Hepatocyte (in vitro differentiated cells): ENCODE results near the gene CKAP5.

Experiments used
- EZH2 ChIP-seq: fragments of 200-600 bp; sonication (generic); IDR thresholded peaks from 2 replicates; pipeline ENCODE4 v1.6.1; 2016; ENCODE audit warnings: antibody characterized with exemption, mild to moderate bottlenecking, borderline replicate concordance
- TF ChIP-seq, protein P1 (sequence below): fragments of 200-600 bp; sonication (generic); IDR thresholded peaks from 2 replicates; pipeline ENCODE4 v1.5.1; 2016; ENCODE audit warnings: antibody characterized with exemption, mild to moderate bottlenecking; ENCODE audit not compliant: poor library complexity

DNA sequence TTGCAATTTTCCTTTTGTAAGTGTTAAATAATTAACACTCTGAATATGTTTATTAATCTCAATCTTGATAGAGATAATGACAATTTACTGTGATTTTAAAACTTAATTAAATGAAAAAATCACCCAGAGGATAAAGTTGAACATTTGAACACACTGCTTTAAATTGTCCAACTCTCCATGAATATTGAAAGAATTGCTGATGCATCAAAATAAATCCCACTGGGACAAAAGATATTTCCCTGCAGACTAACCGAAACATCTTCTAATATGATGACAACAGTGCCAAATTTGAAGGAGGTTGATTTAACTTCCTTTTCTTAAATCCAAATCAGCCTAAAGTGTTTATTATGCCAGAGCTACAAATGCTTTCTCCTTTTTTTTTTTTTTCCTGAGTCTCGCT lies 79.4 kb downstream of the CKAP5 start:
- TF ChIP-seq, protein P1, sequence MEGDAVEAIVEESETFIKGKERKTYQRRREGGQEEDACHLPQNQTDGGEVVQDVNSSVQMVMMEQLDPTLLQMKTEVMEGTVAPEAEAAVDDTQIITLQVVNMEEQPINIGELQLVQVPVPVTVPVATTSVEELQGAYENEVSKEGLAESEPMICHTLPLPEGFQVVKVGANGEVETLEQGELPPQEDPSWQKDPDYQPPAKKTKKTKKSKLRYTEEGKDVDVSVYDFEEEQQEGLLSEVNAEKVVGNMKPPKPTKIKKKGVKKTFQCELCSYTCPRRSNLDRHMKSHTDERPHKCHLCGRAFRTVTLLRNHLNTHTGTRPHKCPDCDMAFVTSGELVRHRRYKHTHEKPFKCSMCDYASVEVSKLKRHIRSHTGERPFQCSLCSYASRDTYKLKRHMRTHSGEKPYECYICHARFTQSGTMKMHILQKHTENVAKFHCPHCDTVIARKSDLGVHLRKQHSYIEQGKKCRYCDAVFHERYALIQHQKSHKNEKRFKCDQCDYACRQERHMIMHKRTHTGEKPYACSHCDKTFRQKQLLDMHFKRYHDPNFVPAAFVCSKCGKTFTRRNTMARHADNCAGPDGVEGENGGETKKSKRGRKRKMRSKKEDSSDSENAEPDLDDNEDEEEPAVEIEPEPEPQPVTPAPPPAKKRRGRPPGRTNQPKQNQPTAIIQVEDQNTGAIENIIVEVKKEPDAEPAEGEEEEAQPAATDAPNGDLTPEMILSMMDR: no peak
- no peak for TF ChIP-seq EZH2
